Measurements from ENCODE around the gene PCBP4.

DNA sequence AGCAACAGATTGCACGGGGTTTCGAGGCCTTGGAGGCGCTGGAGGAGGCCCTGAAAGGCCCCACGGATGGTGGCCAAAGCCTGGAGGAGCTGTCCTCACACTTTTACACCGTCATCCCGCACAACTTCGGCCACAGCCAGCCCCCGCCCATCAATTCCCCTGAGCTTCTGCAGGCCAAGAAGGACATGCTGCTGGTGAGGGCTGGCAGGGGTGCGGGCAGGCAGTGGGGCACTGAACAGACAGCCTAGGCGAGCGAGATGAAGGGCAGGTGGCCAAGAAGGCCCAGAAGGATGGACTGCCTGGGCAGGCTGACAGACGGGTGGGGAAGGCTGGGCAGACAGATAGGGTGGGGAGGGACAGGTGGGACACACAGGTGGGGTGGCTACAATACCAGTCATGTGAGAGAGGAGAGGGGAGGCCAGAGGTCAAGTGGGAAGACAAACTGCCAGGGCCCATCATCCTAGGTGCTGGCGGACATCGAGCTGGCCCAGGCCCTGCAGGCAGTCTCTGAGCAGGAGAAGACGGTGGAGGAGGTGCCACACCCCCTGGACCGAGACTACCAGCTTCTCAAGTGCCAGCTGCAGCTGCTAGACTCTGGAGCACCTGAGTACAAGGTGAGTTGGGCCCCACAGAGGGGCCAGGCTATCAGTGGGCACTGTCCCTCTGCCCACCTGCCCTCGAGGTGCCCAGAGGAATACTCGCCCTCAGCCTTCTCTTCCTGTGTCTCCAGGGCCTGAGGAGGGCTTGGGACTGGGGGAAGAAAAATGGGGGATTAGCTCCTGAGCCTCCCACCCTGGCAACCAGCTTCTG is 22.0 kb downstream of the PCBP4 start:
- TF ChIP-seq, protein P1, sequence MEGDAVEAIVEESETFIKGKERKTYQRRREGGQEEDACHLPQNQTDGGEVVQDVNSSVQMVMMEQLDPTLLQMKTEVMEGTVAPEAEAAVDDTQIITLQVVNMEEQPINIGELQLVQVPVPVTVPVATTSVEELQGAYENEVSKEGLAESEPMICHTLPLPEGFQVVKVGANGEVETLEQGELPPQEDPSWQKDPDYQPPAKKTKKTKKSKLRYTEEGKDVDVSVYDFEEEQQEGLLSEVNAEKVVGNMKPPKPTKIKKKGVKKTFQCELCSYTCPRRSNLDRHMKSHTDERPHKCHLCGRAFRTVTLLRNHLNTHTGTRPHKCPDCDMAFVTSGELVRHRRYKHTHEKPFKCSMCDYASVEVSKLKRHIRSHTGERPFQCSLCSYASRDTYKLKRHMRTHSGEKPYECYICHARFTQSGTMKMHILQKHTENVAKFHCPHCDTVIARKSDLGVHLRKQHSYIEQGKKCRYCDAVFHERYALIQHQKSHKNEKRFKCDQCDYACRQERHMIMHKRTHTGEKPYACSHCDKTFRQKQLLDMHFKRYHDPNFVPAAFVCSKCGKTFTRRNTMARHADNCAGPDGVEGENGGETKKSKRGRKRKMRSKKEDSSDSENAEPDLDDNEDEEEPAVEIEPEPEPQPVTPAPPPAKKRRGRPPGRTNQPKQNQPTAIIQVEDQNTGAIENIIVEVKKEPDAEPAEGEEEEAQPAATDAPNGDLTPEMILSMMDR (IDR thresholded peaks at IDR 0.05): no peak
- no peak for TF ChIP-seq EP300 (IDR thresholded peaks at IDR 0.05)
- TF ChIP-seq POLR2AphosphoS5 (IDR thresholded peaks at IDR 0.05): no peak
- no peak for TF ChIP-seq POLR2A (IDR thresholded peaks at IDR 0.05)
